MM.1S (cell line): ENCODE results near the gene RTN4R.

Source experiments
- CTCF ChIP-seq: fragments of 300-600 bp; sonication (generic); IDR thresholded peaks from 2 replicates; pipeline ENCODE4 v1.5.1; 2016; ENCODE audit warnings: antibody characterized with exemption, low read length, mixed read lengths
- EZH2 ChIP-seq: fragments of 300-600 bp; sonication (generic); optimal IDR thresholded peaks from 2 replicates; pipeline ENCODE3; 2017; ENCODE audit warnings: low read depth, mild to moderate bottlenecking, antibody characterized with exemption, low read length, mixed read lengths
- EZH2phosphoT487 ChIP-seq: fragments of 300-600 bp; sonication (generic); IDR thresholded peaks from 2 replicates; pipeline ENCODE4 v1.6.1; 2018; ENCODE audit warnings: antibody characterized with exemption, low read length

DNA sequence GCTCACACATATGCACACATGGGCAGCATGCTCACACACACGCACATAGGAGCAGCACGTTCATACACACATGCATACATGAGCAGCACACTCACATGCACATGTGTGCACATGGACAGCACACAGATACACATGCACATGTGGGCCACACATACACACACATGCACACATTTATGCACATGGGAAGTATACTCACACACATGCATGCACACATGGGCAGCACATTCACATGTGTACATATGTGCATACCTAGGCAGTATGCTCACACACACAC, 42.5 kb downstream of the RTN4R start:
- TF ChIP-seq CTCF = no peak
- TF ChIP-seq EZH2 = no peak
- TF ChIP-seq EZH2phosphoT487 = no peak
